Hepatocyte (in vitro differentiated cells): ENCODE data around the gene FBXO47. TPM values are rescaled to one million over a fixed set of nuclear protein-coding genes. Genes with fewer than 3 reads are reported as not detected.

Source experiments
- DNase-seq: peaks from one replicate; pipeline ENCODE4 v3.0.0-alpha.2; 2016; ENCODE audit warnings: low spot score
- H2AFZ ChIP-seq: fragments of 200-600 bp; sonication (generic); 2 replicates; pipeline ENCODE4 v1.6.0; 2016; ENCODE audit warnings: antibody characterized with exemption, mild to moderate bottlenecking
- H3K27ac ChIP-seq: fragments of 200-600 bp; sonication (generic); 2 replicates; pipeline ENCODE4 v1.5.1; 2016; ENCODE audit warnings: mild to moderate bottlenecking
- H3K27me3 ChIP-seq: fragments of 200-600 bp; sonication (generic); 2 replicates; pipeline ENCODE4 v1.6.1; 2016
- H3K36me3 ChIP-seq: fragments of 200-600 bp; sonication (generic); replicated peaks from 2 replicates; pipeline ENCODE4 v1.5.1; 2016; ENCODE audit warnings: low read depth; ENCODE audit not compliant: insufficient read depth
- H3K4me1 ChIP-seq: fragments of 200-600 bp; sonication (generic); 2 replicates; pipeline ENCODE4 v1.5.1; 2016; ENCODE audit warnings: mild to moderate bottlenecking, moderate library complexity; ENCODE audit not compliant: insufficient read depth
- H3K4me2 ChIP-seq: fragments of 200-600 bp; sonication (generic); 2 replicates; pipeline ENCODE4 v1.6.0; 2016
- H3K4me3 ChIP-seq: fragments of 200-600 bp; sonication (generic); 2 replicates; pipeline ENCODE4 v1.5.1; 2016; ENCODE audit warnings: mild to moderate bottlenecking
- H3K79me2 ChIP-seq: fragments of 200-600 bp; sonication (generic); 2 replicates; pipeline ENCODE4 v1.6.0; 2017; ENCODE audit warnings: mild to moderate bottlenecking
- H3K9me2 ChIP-seq: fragments of 200-600 bp; sonication (generic); replicated peaks from 2 replicates; pipeline ENCODE4 v1.6.0; 2017; ENCODE audit warnings: mild to moderate bottlenecking; ENCODE audit not compliant: insufficient read depth
- H3K9me3 ChIP-seq: fragments of 200-600 bp; sonication (generic); 2 replicates; pipeline ENCODE4 v1.5.1; 2016; ENCODE audit warnings: low read depth, mild to moderate bottlenecking
- H4K20me1 ChIP-seq: fragments of 200-600 bp; sonication (generic); 2 replicates; pipeline ENCODE4 v1.6.0; 2016; ENCODE audit warnings: mild to moderate bottlenecking; ENCODE audit not compliant: insufficient read depth, poor library complexity, severe bottlenecking
- CTCF ChIP-seq: fragments of 200-600 bp; sonication (generic); IDR thresholded peaks from 2 replicates; pipeline ENCODE4 v1.5.1; 2016; ENCODE audit warnings: antibody characterized with exemption, mild to moderate bottlenecking; ENCODE audit not compliant: poor library complexity
- EZH2 ChIP-seq: fragments of 200-600 bp; sonication (generic); IDR thresholded peaks from 2 replicates; pipeline ENCODE4 v1.6.1; 2016; ENCODE audit warnings: antibody characterized with exemption, mild to moderate bottlenecking, borderline replicate concordance
- EZH2phosphoT487 ChIP-seq: fragments of 200-600 bp; sonication (generic); IDR thresholded peaks from one replicate; pipeline ENCODE4 v1.6.1; 2018; ENCODE audit warnings: antibody characterized with exemption, mild to moderate bottlenecking, low read depth, moderate library complexity; ENCODE audit not compliant: unreplicated experiment, severe bottlenecking
- WGBS: methylation state at CpG from one replicate; pipeline ENCODE4 v1.1.6; 2016; ENCODE audit warnings: low lambda C conversion rate; ENCODE audit errors: missing lambda C conversion rate; 5-methylcytosine and 5-hydroxymethylcytosine counted together
- polyA plus RNA-seq: library from polyadenylated mRNA; unstranded; fragments of >200 nt; fragmentation: Nextera tagmentation; extraction: Ambion mirVana; gene quantifications from 2 replicates; pipeline ENCODE4 v1.2.1, GENCODE V29; 2016
- total RNA-seq: library from RNA; depleted of rRNA; stranded (reverse); fragments of >200 nt; gene quantifications from 2 replicates; pipeline ENCODE4 v1.2.3, GENCODE V29; 2014

The FBXO47 gene
- total and polyA plus RNA-seq, 2 experiments from 2014 or later: not detected

- H3K36me3 ChIP-seq: no peaks in the 10 kb centered on the region
- peak; percentile 67 for DNase-seq
- H2AFZ ChIP-seq: no peak overlapping the region
- no peaks in the 10 kb centered on the region for H3K27me3 ChIP-seq
- H4K20me1 ChIP-seq: peaks cover 77% of the 10 kb centered on the region
- no peaks in the 10 kb centered on the region for H3K9me3 ChIP-seq
- peak overlapping the region; percentile 33 for H3K4me2 ChIP-seq
- H3K9me2 ChIP-seq: no peaks in the 10 kb centered on the region
- H3K4me3 ChIP-seq: no peak overlapping the region
- H3K79me2 ChIP-seq: peaks cover 80% of the 10 kb centered on the region
- H3K4me1 ChIP-seq: peaks cover 29% of the 10 kb centered on the region
- 38% methylated on average over 10 of the region's 10 CpGs for WGBS
- peak overlapping the region; percentile 57 for H3K27ac ChIP-seq
- TF ChIP-seq CTCF: no peak
Observed at GRCh38 chr17:38900978-38901656, 66.1 kb downstream of the FBXO47 start.

GRCh38 chr17:38899421-38899820 lies 67.8 kb downstream of the FBXO47 start:
- Histone ChIP-seq H3K36me3 (no peaks in the 10 kb centered on the region), H3K27me3 (no peaks in the 10 kb centered on the region), H3K4me1 (peaks cover 35% of the 10 kb centered on the region), H3K9me2 (no peaks in the 10 kb centered on the region), H3K4me2 (no peak overlapping the region), H2AFZ (no peak overlapping the region), H3K4me3 (no peak overlapping the region), H4K20me1 (peaks cover 70% of the 10 kb centered on the region), H3K79me2 (peaks cover 80% of the 10 kb centered on the region), H3K9me3 (no peaks in the 10 kb centered on the region), H3K27ac (peak overlapping the region; percentile 65)
- TF ChIP-seq EZH2phosphoT487: no peak
- TF ChIP-seq CTCF: no peak
- TF ChIP-seq EZH2: no peak
- no peak for DNase-seq
- 93% methylated on average over 5 of the region's 5 CpGs for WGBS

GRCh38 chr17:38898812-38899348 lies 68.3 kb downstream of the FBXO47 start:
- Histone ChIP-seq H2AFZ (no peak overlapping the region), H4K20me1 (peaks cover 69% of the 10 kb centered on the region), H3K27me3 (no peaks in the 10 kb centered on the region), H3K27ac (peak overlapping the region; percentile 69), H3K9me3 (no peaks in the 10 kb centered on the region), H3K36me3 (no peaks in the 10 kb centered on the region), H3K79me2 (peaks cover 78% of the 10 kb centered on the region), H3K4me3 (no peak overlapping the region), H3K4me1 (peaks cover 35% of the 10 kb centered on the region), H3K4me2 (no peak overlapping the region), H3K9me2 (no peaks in the 10 kb centered on the region)
- 96% methylated on average over 7 of the region's 11 CpGs for WGBS
- DNase-seq: no peak
- TF ChIP-seq EZH2 (no peak), EZH2phosphoT487 (no peak), CTCF (no peak)

GRCh38 chr17:38898291-38898679 lies 68.9 kb downstream of the FBXO47 start:
- Histone ChIP-seq H3K4me3 (no peak overlapping the region), H3K27ac (peak overlapping the region; percentile 69), H3K36me3 (no peaks in the 10 kb centered on the region), H2AFZ (no peak overlapping the region), H3K4me1 (peaks cover 35% of the 10 kb centered on the region), H3K4me2 (no peak overlapping the region), H3K9me3 (no peaks in the 10 kb centered on the region), H3K27me3 (no peaks in the 10 kb centered on the region), H3K9me2 (no peaks in the 10 kb centered on the region), H3K79me2 (peaks cover 78% of the 10 kb centered on the region), H4K20me1 (peaks cover 71% of the 10 kb centered on the region)
- no peak for DNase-seq
- TF ChIP-seq CTCF: no peak
- TF ChIP-seq EZH2phosphoT487: no peak
- no peak for TF ChIP-seq EZH2
- WGBS: 76% methylated on average over 9 of the region's 9 CpGs
